IPS DF 19.7 (cell line): ENCODE data around the gene RGPD8.

Experiments used
- DNase-seq: peaks from one replicate; pipeline ENCODE4 v3.0.0-alpha.2; 2013; ENCODE audit warnings: low read depth, low spot score

Gene RGPD8

DNA sequence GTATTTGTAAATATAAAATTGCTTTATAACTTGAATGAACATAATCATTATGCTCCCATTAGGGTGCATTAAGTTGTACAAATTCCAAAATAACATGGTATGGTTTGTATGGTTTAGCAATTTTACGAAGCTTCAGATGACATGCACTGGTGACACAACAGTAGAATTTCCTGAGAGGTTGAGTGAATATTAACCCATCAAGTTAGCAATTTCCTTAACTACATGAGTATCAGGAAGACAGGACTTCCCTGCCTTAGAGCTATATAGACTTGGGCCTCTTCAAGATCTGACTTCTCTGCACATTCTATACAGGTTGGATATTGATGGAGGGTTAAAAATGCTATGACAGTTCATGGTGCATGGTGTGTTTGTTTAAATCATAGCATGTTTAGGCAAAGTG, 97.8 kb downstream of the RGPD8 start:
- no peak for DNase-seq

DNA sequence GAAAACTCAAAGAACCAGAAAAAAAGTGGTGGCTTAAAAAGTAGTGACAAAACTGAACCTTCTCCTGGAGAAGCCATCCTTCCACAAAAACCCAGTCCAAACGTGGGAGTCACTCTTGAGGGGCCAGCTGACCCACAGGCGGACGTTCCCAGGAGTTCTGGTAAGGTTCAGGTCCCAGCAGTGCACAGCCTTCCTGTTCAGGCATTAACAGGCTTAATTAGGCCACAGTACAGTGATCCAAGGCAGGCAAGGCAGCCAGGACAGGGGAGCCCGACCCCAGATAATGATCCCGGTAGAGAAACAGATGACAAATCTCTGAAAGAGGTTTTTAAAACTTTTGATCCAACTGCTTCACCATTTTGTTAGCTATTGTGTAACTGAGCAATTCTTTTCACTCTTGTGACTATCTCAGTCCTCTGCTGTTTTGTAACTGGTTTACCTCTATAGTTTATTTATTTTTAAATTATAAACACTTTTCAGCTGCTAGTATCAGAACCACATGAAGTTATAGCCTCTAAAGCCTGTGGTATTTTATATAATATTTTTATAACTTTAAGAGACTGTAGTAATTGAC, 101.2 kb downstream of the RGPD8 start:
- no peak for DNase-seq

DNA sequence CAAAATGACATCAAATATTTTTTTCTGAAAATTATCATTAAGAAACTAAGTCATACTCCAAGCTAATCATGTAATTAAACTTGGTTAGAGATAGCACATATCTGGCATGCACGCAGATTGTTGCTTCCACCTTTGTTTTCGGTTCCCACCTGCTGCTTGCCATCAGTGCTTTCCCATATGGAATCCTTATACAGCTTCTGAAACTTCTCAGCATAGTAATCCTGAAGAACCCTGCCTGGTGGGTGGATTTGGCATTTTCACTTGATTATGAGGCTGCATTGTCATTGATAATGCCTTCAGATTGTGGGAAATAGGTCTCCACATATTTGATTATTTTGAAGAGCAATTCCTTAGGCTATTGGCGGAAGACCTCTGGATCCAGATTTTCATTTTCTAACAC, 110.5 kb downstream of the RGPD8 start:
- DNase-seq = no peak

DNA sequence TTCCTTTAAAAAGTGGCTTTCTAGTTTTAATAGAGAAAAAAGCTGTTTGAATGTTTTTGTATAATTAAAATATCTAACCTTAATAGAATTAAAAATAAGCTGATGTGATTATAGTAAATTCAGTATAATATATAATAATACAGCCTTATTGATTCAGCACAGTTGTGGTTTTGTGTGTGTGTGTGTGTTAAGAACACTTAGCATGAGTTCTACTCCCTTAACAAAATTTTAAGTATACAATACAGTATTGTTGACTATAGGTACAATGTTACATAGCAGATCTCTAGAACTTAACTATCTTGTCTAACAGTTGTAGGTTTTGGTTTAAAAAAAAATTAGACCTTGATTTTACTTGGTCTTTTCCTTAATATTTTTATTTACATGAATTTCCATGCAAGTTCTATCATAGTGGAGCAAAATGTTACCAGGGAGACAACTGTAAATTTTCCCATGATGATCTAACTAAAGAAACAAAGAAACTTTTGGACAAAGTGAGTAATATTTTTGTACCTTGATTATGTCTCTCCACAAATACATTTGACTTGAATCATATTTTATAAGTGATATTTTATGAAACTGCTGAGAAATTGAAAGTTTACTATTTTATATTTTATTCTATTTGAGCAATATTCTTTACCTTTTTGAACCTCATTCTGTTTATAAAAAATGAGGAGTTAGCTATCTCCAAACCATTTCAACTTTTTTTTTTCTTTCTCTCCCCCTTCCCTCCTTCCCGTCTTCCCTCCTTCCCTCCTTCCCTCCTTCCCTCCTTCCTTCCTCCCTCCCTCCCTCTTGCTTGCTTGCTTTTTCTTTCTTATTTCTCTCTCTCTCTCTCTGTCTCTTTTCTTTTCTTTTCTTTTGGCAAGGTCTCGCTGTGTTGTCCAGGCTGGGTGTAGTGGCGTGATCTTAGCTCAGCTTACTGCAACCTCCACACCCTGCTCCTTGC, 111.8 kb downstream of the RGPD8 start:
- no peak for DNase-seq
